OCI-LY7 (cell line): ENCODE results near the gene NUP50.

Source experiments
- EZH2phosphoT487 ChIP-seq: fragments of 200-600 bp; sonication (generic); IDR thresholded peaks from 2 replicates; pipeline ENCODE4 v1.6.1; 2018; ENCODE audit warnings: low read depth, borderline replicate concordance, mild to moderate bottlenecking, mixed run types, antibody characterized with exemption, low read length, moderate library complexity, mixed read lengths
- TF ChIP-seq, protein P1 (sequence below): fragments of 200-600 bp; sonication (generic); conservative IDR thresholded peaks from 2 replicates; pipeline ENCODE4 v1.5.1; 2014; ENCODE audit warnings: mild to moderate bottlenecking, antibody characterized with exemption, low read length, moderate library complexity, mixed read lengths

GRCh38 chr22:45136594-45136993 lies 27.1 kb upstream of the NUP50 start:
- TF ChIP-seq EZH2phosphoT487, result no peak
- TF ChIP-seq, protein P1, sequence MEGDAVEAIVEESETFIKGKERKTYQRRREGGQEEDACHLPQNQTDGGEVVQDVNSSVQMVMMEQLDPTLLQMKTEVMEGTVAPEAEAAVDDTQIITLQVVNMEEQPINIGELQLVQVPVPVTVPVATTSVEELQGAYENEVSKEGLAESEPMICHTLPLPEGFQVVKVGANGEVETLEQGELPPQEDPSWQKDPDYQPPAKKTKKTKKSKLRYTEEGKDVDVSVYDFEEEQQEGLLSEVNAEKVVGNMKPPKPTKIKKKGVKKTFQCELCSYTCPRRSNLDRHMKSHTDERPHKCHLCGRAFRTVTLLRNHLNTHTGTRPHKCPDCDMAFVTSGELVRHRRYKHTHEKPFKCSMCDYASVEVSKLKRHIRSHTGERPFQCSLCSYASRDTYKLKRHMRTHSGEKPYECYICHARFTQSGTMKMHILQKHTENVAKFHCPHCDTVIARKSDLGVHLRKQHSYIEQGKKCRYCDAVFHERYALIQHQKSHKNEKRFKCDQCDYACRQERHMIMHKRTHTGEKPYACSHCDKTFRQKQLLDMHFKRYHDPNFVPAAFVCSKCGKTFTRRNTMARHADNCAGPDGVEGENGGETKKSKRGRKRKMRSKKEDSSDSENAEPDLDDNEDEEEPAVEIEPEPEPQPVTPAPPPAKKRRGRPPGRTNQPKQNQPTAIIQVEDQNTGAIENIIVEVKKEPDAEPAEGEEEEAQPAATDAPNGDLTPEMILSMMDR, result no peak
